IPS-NIHi7 (cell line): Measurements from ENCODE around the gene AVEN.
A peak's percentile ranks its signal among the peaks of the same experiment; 100 is the strongest.
"Not testable (repeated sequence)": the region's sequence is repeated elsewhere in the genome, so short reads cannot be mapped to it uniquely, and the experiment has no call there.

Experiments
- DNase-seq: peaks from one replicate; pipeline ENCODE4 v3.0.0; 2012; ENCODE audit warnings: mixed read lengths; ENCODE audit errors: extremely low spot score

The AVEN gene

DNA sequence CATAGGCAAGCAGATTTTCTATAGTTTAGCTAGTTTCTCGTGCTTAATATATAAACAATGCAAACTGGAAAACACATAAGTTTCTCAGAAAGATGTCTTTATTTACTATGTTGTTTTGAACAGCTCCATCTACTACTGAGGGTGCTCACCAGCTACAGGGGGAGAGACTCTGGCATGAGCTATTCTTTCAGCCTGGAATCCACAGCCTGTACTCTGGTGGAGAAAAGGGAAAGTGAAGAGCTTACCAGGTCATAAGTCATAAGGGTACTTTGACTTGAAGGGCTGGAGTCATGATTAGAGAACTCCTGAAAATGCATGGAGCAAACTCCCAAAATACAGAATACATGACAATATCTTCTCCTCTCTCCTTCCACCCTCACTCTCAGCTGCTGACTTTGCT is 4.4 kb upstream of the AVEN start:
- no peak for DNase-seq

- no peak for DNase-seq
Measured at GRCh38 chr15:34039790-34040113, 748 bp upstream of the AVEN start.

GRCh38 chr15:34038023-34038870 is 757 bp downstream of the AVEN start:
- peak; percentile 83 for DNase-seq

- DNase-seq, result no peak
Measured at GRCh38 chr15:34031987-34032760, 6.8 kb downstream of the AVEN start.

DNA sequence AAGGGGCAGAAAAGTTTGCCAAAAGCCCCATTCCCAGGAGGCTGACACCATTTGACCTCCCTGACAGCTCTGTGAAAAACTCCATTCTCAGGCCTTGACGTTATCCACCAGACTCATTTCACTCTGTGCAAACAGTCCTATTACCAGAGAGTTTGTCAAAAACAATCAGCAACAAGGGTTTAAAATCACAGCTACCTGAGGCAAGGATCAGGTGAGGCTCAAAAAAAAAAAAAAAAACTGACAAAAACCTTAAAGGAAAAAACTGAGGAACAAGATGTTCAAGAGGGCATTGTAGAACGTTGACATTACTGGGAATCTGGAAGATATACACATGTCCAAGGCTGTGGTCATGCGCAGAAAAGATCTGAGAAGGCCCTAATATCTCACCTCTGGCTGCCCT is 11.4 kb downstream of the AVEN start:
- DNase-seq, result no peak

- DNase-seq, result no peak
Measured at GRCh38 chr15:34025252-34025651, 13.8 kb downstream of the AVEN start.

GRCh38 chr15:34023907-34024306 is 15.1 kb downstream of the AVEN start:
- no peak for DNase-seq

DNA sequence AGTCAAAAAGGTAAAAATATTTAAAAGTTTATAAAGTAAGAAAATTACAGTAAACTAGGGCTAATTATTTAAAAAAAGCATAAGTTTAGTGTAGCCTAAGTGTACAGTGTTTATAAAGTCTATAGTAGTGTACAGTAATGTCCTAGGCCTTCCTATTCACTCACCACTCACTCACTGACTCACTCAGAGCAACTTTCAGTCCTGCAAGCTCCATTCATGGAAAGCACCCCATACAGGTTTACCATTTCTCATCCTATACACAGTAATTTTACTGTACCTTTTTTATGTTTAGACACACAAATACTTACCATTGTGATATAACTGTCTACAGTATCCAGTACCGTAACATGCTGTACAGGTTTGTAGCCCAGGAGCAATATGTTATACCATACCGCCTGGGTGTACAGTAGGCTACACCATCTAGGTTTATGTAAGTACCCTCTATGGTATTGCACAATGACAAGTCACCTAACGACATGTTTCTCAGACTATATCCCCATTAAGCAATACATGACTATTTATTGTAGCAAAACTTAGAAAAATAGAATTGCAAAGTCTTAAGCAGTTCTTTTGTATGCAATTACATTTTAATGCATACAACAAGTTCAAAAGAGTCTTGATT is 19.5 kb downstream of the AVEN start:
- no peak for DNase-seq

DNA sequence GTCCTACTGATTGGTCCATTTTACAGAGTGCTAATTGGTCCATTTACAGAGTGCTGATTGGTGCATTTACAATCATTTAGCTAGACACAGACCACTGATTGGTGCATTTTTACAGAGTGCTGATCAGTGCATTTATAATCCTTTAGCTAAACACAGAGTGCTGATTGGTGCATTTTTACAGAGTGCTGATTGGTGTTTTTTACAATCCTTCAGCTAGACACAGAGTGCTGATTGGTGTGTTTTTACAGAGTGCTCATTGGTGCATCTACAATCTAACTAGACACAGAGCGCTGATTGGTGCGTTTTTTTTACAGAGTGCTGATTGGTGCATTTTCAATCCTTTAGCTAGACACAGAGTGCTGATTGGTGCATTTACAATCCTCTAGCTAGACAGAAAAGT is 20.3 kb downstream of the AVEN start:
- DNase-seq, result not testable (repeated sequence)

DNA sequence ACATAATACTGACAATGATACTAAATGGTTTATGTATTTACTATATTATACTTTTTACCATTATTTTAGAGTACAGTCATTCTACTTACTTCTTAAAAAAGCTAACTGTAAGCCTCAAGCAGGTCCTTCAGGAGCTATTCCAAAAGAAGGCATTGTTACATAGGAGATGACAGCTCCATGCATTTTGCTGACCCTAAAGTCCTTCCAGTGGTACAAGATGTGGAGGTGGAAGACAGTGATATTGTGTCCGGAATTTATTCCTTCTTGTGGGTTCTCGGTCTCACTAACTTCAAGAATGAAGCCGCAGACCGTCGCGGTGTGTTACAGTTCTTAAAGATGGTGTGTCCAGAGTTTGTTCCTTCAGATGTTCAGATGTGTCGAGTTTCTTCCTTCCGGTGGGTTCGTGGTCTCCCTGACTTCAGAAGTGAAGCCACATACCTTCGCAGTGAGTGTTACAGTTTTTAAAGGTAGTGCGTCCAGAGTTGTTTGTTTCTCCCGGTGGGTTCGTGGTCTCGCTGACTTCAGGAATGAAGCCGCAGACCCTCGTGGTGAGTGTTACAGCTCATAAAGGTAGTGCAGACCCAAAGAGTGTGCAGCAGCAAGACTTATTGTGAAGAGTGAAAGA is 20.9 kb downstream of the AVEN start:
- no peak for DNase-seq

GRCh38 chr15:34014556-34014955 is 24.4 kb downstream of the AVEN start:
- DNase-seq, result no peak

- DNase-seq, result no peak
Measured at GRCh38 chr15:34013746-34014145, 25.3 kb downstream of the AVEN start.

- DNase-seq, result no peak
Measured at GRCh38 chr15:34012461-34013028, 26.5 kb downstream of the AVEN start.

- DNase-seq, result no peak
Measured at GRCh38 chr15:34011481-34011880, 27.5 kb downstream of the AVEN start.

DNA sequence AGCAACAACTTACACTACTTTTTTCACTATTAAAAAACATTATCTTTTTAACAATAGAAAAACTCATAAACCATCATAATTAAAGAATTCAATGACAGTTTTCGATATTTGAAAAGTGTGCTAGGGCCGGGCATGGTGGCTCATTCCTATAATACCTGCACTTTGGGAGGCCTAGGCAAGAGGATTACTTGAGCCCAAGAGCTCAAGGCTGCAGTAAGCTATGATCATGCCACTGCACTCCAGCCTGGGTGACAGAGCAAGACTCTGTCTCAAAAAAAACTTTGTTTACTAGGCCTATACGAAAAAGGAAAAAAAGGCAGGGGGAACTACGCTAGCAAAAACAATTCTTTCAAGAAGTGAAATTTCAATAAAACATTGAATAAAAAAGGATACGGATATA is 28.1 kb downstream of the AVEN start:
- no peak for DNase-seq

DNA sequence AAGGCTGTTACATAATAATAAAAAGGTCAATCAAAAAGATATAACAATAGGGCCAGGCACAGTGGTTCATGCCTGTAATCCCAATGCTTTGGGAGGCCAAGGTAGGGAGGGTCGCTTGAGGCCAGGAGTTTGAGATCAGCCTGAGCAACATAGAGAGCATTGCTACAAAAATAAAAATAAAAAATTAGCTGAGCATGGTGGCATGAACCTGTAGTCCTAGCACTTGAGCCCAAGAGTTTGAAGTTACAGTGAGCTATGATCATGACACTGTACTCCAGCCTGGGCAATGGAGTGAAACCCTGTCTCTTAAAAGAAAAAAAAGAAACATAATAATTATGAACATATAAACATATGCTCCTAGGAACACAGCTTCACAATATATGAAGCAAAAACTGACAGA is 29.3 kb downstream of the AVEN start:
- DNase-seq, result no peak

DNA sequence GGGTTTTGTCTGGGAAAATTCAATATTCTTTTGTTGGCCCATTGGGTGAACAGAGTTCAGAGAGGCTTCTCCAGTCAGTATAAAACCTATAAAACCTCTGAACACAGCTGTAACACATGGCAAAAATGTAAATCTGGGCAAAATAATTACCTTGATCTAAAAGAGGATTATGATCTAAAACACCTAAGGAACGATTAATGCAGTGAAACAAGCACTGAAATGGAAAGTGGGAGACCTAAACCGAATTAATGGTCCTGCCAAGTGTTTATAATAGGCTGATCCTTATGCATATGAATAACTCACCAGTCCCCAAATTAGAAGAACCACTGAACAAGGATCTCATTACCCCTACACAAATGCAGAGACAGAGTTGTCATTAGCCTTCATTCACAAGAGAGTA is 32.6 kb downstream of the AVEN start:
- DNase-seq, result no peak

- DNase-seq, result no peak
Measured at GRCh38 chr15:34001536-34001935, 37.5 kb downstream of the AVEN start.

DNA sequence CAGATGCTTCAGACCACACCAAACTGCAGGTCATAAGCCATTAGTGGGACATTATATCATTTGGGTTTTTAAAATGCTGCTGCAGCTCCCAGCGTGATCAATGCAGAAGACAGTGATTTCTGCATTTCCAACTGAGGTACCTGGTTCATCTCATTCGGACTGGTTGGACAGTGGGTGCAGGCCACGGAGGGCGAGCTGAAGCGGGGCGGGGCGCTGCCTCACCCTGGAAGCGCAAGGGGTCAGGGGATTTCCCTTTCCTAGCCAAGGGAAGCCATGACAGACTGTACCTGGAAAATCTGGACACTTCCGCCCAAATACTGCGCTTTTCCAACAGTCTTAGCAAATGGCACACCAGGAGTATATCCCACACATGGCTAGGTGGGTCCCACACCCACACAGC is 43.3 kb downstream of the AVEN start:
- DNase-seq, result not testable (repeated sequence)

GRCh38 chr15:33994005-33994615 is 44.9 kb downstream of the AVEN start:
- no peak for DNase-seq

DNA sequence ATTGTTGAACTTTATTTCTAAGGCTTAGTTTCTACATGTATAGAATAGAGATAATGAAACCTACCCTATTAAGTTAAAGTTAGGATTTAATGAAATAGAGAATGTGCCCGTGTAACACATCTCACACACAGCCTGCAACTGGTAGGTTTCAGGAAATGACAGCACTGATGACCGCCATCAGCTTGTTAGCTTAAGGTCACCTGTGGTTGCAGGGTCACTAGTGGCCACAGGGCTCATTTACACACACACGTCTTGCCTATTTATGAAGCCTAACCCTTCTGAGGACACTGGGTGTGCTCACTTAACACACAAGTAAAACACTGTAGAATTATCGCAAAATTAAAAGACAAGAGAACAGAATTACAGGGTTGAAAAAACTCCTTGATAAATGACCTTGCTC is 50.6 kb downstream of the AVEN start:
- no peak for DNase-seq

GRCh38 chr15:33987444-33987843 is 51.6 kb downstream of the AVEN start:
- no peak for DNase-seq
